H1 (cell line): Measurements from ENCODE around the gene GATD1. TPM values are rescaled to one million over a fixed set of nuclear protein-coding genes. Genes with fewer than 3 reads are reported as not detected.

Source experiments
- ASH2L ChIP-seq: fragments of 200-600, 300-600 bp; sonication (generic); IDR thresholded peaks from one replicate; pipeline ENCODE4 v1.7.1; 2017; ENCODE audit warnings: low read length
- ATF2 ChIP-seq: IDR thresholded peaks from 2 replicates; pipeline ENCODE4 v1.6.1; 2012; ENCODE audit warnings: low read length, inconsistent platforms
- BRCA1 ChIP-seq: IDR thresholded peaks from 2 replicates; pipeline ENCODE4 v1.6.1; 2012; ENCODE audit warnings: low read depth, low read length, improper control_type of control experiment
- CBX8 ChIP-seq: fragments of 300-800, 300-1000 bp; sonication (generic); IDR thresholded peaks from 2 replicates; pipeline ENCODE4 v1.7.1; 2016; ENCODE audit warnings: low read depth, low read length, borderline replicate concordance
- CHD1 ChIP-seq: IDR thresholded peaks from 2 replicates; pipeline ENCODE4 v1.6.1; 2012; ENCODE audit warnings: low read depth, low read length, improper control_type of control experiment
- FOSL1 ChIP-seq: IDR thresholded peaks from 2 replicates; pipeline ENCODE4 v1.6.1; 2011; ENCODE audit warnings: mild to moderate bottlenecking, low read depth, low read length, moderate library complexity; ENCODE audit not compliant: insufficient read depth
- HDAC6 ChIP-seq: IDR thresholded peaks from one replicate; pipeline ENCODE4 v1.7.1; 2012; ENCODE audit warnings: low read depth, mild to moderate bottlenecking, inconsistent platforms, low read length, moderate library complexity
- NANOG ChIP-seq: IDR thresholded peaks from 2 replicates; pipeline ENCODE4 v1.6.1; 2011; ENCODE audit warnings: low read length, low read depth, mild to moderate bottlenecking, inconsistent platforms; ENCODE audit not compliant: insufficient read depth, poor library complexity, severe bottlenecking
- POLR2AphosphoS5 ChIP-seq: IDR thresholded peaks from 2 replicates; pipeline ENCODE4 v1.6.1; 2011; ENCODE audit warnings: low read depth, low read length
- RAD21 ChIP-seq, 2 experiments: IDR thresholded peaks in 1 of 2; conservative IDR thresholded peaks in 1 of 2; 2 replicates each; pipeline ENCODE4 v1.6.1; 2011; ENCODE audit warnings: low read depth in 2 of 2, low read length in 2 of 2, improper control_type of control experiment in 1 of 2, inconsistent platforms in 1 of 2, mild to moderate bottlenecking in 1 of 2, moderate library complexity in 1 of 2
- RNF2 ChIP-seq: fragments of 200-900, 300-1000 bp; sonication (generic); IDR thresholded peaks from 2 replicates; pipeline ENCODE4 v1.7.1; 2016; ENCODE audit warnings: borderline replicate concordance, low read depth, mild to moderate bottlenecking, antibody characterized with exemption, low read length; ENCODE audit not compliant: poor library complexity, severe bottlenecking; ENCODE audit errors: missing control alignments
- SAP30 ChIP-seq: fragments of 300-600 bp; sonication (generic); IDR thresholded peaks from 2 replicates; pipeline ENCODE4 v1.7.1; 2012; ENCODE audit warnings: low read length, moderate library complexity, mild to moderate bottlenecking, inconsistent platforms; ENCODE audit not compliant: insufficient read depth, insufficient replicate concordance
- SIRT6 ChIP-seq: IDR thresholded peaks from one replicate; pipeline ENCODE4 v1.7.1; 2012; ENCODE audit warnings: low read length, inconsistent platforms
- SIX5 ChIP-seq: IDR thresholded peaks from 2 replicates; pipeline ENCODE4 v1.6.1; 2011; ENCODE audit warnings: mild to moderate bottlenecking, low read depth, low read length
- SP4 ChIP-seq: IDR thresholded peaks from 2 replicates; pipeline ENCODE4 v1.6.1; 2012; ENCODE audit warnings: low read length, inconsistent platforms
- SRF ChIP-seq: IDR thresholded peaks from 2 replicates; pipeline ENCODE4 v1.6.1; 2011; ENCODE audit warnings: mild to moderate bottlenecking, low read depth, low read length, moderate library complexity
- SUZ12 ChIP-seq: fragments of 200-600 bp; sonication (generic); IDR thresholded peaks from 2 replicates; pipeline ENCODE4 v1.6.1; 2012; ENCODE audit warnings: mild to moderate bottlenecking, inconsistent platforms, low read length, moderate library complexity, mixed read lengths
- TCF12 ChIP-seq: IDR thresholded peaks from 2 replicates; pipeline ENCODE4 v1.6.1; 2011; ENCODE audit warnings: low read depth, mild to moderate bottlenecking, low read length
- USF2 ChIP-seq: IDR thresholded peaks from 2 replicates; pipeline ENCODE4 v1.6.1; 2011; ENCODE audit warnings: low read length, improper control_type of control experiment
- YY1 ChIP-seq: IDR thresholded peaks from 2 replicates; pipeline ENCODE4 v1.6.1; 2011; ENCODE audit warnings: low read depth, mild to moderate bottlenecking, low read length
- ZNF274 ChIP-seq: IDR thresholded peaks from 2 replicates; pipeline ENCODE4 v1.7.0; 2012; ENCODE audit warnings: low read length, borderline replicate concordance; ENCODE audit errors: extremely low read depth
- polyA plus RNA-seq, 7 experiments: library from polyadenylated mRNA; depleted of rRNA in 3 of 7; stranded (reverse) in 5 of 7; unstranded in 2 of 7; fragments of >200 nt in 5 of 7; fragments of 200-250 nt in 2 of 7; gene quantifications; 1 replicate in 5 of 7; 2 replicates in 1 of 7; 4 replicates in 1 of 7; pipeline versions ENCODE4 v1.2.1 to v1.2.3, GENCODE V29; 2011 to 2013; ENCODE audit warnings: missing spikeins in 2 of 7, mixed read lengths in 2 of 7
- total RNA-seq: library from RNA; stranded (reverse); fragmentation: NEBNext Ultra II Directional; extraction: Animal tissue kit (Norgen Biotek cat#: 25700); gene quantifications from 2 replicates; pipeline ENCODE4 v1.2.1, GENCODE V29; 2021

Gene GATD1
- total and polyA plus RNA-seq, 2 of the 8 experiments (the other 6 are each of a cell fraction or from before 2014, with no cell fraction given): 47.5 to 54.8 TPM

DNA sequence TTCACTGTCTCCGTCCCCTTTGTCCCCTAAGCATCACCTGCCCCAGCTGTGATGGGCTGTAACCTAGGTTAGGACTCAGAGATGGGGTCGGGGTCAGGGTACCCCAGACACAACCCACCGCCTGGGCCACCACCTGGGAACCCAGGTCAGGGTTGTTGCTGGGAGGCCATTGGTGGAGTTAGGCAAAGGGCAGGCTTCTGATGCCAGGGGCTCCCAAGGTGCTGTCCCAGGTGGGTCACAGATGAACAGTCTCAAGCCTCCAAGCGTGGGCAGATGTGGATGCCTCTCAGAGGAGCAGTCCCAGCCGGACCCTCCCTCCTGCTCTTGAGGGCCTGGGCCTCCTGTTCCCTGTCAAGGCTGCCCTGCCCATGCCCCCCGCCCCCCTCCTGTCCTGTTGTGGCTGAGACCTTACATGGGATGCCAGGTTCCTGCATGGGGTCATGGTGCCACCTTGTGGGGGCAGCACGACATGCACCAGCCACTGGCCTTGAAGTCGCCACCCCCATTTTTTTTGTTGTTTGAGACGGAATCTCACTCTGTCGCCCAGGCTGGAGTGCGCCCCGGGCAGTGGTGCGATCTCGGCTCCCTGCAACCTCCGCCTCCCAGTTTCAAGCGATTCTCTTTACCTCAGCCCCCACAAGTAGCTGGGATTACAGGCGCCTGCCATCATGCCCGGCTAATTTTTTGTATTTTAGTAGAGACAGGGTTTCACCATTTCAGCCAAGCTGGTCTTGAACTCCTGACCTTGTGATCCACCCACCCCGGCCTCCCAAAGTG is 12.1 kb downstream of the GATD1 start (continued):
- TF ChIP-seq NANOG (no peak), RAD21 (IDR thresholded peaks at IDR 0.05 in 1 of 2, conservative IDR thresholded peaks at IDR 0.05 in 1 of 2; ENCODE audit: low read depth in 2 of 2, low read length in 2 of 2) (peak; percentile 86 to 87), ZNF274 (no peak), ATF2 (no peak), CHD1 (no peak), SUZ12 (no peak), HDAC6 (no peak), YY1 (peak; percentile 28; the same call in 1 of the 2 replicates), RNF2 (no peak), SIX5 (no peak), SP4 (no peak; the same call in 1 of the 2 replicates), SRF (no peak; the same call in 1 of the 2 replicates), FOSL1 (no peak), BRCA1 (no peak), SIRT6 (no peak), POLR2AphosphoS5 (peak; percentile 86), USF2 (no peak), ASH2L (no peak), TCF12 (no peak), CBX8 (no peak), SAP30 (no peak)
